Measurements from ENCODE around the gene BLOC1S6.
A peak's percentile ranks its signal among the peaks of the same experiment; 100 is the strongest.

BLOC1S6 gene

GRCh38 chr15:45587095-45587862 is at the start of gene BLOC1S6:
Gene BLOC1S6 (plus strand): TSS chr15:45587379. CDS start chr15:45587444, 65 bp downstream.
- peak; percentile 90 for DNase-seq

DNA sequence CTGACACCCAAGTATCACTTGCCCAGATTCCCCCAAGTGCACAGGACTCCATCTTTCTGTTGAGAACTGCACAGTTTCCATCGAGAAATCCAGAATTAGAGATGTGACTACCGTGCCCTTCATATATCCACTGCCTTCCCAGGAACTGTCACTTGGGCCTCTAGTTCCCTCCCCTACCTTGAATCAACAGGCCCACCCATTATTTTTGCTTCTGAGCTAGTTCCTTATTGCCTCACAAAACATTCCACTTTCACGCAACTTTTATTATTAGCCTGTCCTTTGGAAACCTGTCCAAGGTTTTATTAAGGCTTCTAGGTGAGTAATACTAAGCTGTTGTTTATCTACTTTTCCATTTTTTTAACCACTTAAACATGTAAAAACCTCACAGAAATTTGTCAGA is 47.5 kb upstream of the BLOC1S6 start:
- no peak for DNase-seq

DNA sequence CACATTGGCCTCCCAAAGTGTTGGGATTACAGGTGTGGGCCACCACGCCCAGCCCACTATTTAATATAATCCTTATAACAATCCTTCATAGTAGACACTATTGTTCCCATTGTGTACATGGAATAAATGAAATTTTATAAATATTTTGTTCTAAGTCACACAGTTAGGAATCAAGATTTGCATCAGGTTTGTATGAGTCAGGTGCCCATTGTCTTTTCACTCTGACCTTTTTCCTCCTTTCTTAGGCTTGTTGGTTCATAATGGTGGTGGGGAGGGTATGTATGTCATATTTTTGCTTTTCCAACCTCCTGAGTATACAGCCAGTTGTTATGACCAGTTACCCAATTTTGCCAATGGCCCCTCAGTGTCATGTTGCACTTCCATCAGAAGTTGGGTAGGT is 46.6 kb upstream of the BLOC1S6 start:
- no peak for DNase-seq

GRCh38 chr15:45543051-45543450 is 44.1 kb upstream of the BLOC1S6 start:
- DNase-seq: no peak

DNA sequence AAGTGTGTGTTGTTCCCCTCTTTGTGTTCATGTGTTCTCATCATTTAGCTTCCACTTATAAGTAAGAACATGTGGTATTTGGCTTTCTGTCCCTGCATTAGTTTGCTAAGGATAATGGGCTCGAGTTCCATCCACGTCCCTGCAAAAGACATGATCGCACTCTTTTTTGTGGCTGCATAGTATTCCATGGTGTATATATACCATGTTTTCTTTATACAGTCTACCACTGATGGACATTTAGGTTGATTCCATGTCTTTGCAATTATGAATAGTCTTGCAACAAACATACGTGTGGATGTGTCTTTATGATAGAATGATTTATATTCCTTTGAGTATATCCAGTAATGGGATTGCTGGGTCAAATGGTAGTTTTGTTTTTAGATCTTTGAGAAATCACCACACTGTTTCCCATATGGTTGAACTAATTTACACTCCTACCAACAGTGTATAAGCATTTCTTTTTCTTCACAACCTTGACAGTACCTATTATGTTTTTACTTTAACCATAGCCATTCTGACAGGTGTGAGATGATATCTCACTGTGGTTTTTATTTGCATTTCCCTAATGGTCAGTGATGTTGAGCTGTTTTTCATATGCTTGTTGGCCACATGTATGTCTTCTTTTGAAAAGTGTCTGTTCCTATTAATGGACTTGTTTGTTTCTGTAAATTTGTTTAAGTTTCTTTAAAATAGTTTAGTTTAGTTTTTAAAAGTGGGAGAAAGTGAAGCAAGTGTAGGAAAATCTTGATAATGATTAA is 42.7 kb upstream of the BLOC1S6 start:
- DNase-seq: no peak

DNA sequence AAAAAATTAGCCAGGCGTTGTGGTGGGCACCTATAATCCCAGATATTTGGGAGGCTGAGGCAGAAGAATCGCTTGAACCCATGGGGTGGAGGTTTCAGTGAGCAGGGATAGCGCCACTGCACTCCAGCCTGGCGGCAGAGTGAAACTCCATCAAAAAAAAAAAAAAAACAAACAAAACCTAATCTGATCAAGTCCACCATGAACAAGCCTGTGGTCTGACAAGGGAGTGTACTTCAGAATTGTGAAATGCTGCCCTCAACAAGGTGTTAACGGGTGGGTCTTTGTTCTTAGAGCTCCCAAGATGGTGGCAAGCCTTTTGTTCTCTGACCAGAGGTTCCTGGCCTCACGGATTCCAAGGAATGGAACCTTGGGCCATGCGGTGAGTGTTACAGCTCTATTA is 40.4 kb upstream of the BLOC1S6 start:
- no peak for DNase-seq

GRCh38 chr15:45548753-45549520 is 38.2 kb upstream of the BLOC1S6 start:
- no peak for DNase-seq

DNA sequence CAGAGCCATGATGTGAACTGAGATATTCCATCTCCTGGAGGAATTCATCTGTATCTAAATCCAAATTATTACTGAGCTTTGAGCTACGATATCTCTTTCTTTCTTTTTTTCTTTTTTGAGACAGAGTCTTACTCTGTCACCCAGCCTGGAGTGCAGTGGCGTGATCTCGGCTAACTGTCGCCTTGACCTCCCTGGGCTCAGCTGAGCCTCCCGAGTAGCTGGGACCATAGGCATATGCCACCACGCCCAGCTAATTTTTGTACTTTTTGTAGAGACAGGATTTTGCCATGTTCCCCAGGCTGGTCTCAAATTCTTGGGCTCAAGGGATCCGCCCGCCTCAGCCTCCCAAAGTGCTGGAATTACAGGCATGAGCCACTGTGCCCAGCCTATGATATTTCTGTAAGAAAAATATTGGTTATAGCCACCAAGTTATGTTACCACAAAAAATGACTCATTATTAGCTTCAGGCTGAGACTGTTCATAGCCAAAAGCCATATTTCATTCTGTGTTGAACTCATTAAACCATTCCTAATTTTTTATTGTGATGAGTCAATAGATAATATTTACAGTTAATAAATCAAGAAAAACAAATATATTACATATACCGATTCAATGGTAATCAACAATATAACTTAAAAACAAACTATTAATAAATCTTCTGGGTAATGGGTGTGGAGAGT is 37.5 kb upstream of the BLOC1S6 start:
- DNase-seq: no peak

GRCh38 chr15:45550436-45550835 is 36.7 kb upstream of the BLOC1S6 start:
- no peak for DNase-seq

- no peak for DNase-seq
These were observed 35.5 kb upstream of the BLOC1S6 start for GRCh38 chr15:45551676-45552075.

DNA sequence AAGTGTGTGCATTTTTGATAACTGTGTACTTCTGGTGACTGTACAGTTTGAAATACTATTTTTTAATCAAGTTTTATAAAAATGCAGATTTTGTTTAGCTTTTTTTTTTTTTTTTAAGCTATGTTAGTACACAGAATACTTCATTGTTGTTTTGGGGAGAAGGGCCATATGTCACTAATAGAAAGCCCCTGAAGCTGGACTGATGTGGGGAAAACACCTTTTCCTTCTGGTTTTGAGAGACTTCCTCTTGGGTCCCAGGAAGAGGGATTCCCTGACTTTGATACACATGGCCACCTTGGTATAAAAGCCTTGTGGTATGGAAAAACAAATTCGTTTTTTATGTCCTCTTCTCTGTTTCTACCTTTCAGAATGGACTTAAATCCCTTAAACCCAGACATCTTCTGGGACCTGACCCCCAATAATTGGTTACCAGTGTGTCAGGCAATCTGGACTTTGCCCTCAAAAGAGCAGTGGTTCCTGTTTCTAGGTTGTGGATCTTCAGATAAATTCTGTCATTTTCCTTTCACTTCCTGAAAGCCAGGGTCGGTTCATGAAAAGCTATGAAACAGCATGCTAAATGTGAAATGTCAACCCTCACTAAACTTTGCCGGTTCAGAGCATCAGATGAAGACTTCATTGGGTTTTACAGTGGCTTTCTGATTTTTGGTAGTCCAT is 31.1 kb upstream of the BLOC1S6 start:
- DNase-seq: no peak

- DNase-seq: no peak
These were observed 14.6 kb upstream of the BLOC1S6 start for GRCh38 chr15:45572617-45573016.

DNA sequence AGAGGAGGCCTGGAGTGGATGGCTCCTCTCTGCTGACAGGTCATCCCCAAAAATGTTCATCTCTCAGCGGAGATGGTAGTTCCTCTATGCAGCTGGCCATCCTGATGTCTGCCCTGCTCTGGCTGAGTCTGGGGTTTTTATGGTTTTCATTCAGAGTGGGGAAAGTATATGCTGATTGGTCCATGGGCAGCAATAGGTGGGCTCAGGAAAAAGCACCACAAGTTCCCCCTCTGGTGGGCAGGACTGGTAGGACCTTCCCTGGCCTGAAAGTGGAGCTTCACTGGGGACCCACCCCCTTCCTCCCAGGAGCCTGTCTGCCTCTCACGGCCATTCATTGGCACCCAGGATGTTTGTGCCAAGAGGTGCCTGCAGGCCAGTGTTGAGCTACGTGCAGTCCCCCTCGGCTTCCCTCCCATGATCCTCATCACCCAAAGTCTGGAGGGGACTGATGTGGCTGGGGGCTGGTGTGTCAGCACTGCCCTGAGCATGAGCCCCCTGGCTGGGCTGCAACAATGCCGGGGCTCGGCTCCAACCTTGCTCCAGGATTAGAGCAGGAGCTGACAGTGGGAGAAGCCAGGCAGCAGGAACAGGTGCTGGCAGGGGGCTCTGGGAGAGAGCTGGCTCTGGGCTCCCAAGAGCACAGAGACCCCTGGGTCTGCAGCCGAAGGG is 13.1 kb upstream of the BLOC1S6 start:
- peak; percentile 22 for DNase-seq

DNA sequence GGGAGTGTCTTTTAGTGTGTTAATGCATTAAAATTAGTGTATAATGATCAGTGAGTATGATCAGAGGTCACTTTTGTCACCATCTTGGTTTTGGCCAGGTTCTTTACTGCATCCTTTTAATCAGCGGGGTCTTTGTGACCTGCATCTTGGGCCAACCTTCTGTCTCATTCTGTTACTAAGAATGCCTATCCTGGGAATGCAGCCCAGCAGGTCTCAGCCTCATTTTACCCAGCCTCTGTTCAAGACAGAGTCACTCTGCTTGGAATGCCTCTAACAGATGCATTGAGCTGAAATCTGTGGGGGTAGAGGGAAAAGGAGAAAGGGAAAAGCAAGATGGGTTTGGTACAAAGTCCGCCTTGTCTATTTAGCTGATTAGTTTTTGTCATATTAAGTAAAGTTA is 5.3 kb upstream of the BLOC1S6 start:
- no peak for DNase-seq

DNA sequence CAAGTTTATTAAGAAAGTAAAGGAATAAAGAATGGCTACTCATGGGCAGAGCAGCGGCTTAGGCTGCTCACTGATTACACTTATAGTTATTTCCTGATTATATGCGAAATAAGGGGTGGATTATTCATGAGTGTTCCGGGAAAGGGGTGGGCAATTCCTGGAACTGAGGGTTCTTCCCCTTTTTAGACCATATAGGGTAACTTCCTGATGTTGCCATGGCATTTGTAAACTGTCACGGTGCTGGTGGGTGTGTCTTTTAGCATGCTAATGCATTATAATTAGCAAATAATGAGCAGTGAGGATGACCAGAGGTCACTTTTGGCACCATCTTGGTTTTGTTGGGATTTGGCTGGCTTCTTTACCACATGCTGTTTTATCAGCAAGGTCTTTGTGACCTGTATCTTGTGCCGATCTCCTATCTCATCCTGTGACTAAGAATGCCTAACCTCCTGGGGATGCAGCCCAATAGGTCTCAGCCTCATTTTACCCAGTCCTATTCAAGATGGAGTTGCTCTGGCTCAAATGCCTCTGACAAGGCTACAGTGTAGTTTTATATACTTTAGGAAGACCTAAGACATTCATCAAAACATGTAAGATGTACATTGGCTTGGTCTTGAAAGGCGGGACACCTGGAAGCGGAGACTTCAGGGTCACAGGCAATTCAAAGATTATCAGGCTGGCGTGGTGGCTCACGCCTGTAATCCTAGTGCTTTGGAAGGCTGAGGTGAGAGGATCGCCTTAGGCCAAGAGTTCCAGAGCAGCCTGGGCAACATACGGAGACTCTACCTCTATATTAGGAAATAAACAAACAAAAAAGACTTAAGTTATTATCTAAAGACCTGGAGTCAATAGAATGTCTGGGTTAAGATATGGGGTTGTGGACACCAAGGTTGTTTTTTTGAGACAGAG is 3.2 kb upstream of the BLOC1S6 start:
- peak; percentile 9 for DNase-seq

GRCh38 chr15:45585069-45585791 is 1.9 kb upstream of the BLOC1S6 start:
- DNase-seq: no peak

GRCh38 chr15:45586125-45586524 is 1.1 kb upstream of the BLOC1S6 start:
- no peak for DNase-seq

DNA sequence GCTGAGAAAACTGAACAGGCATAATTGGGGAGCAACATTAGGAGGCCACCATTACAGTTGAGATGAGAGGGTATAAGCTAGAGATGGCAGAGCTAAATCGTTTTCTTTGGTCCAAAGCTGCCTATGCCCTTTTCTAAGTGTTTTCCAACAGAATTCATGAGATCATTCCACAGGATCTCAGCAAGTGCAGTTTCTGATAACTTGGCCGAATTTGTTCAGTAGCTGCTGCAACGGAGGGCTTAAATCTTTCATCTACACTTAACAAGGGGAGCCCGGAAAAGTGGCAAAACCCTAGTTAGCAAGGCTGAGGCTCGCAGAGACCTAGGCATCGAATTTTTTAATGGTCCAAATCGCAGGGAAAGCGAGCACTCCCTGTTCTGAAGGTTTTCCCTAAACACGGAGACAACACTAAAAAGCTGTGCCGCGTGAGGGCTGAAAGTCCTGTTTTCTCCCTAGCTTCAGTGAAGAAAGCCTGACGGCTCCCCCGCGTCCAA is 531 bp upstream of the BLOC1S6 start:
- no peak for DNase-seq

GRCh38 chr15:45587863-45588170 is 638 bp downstream of the BLOC1S6 start:
- DNase-seq: no peak
